HG02943 (cell line): ENCODE data around the gene GATAD2A.
"Not testable (repeated sequence)": the region's sequence is repeated elsewhere in the genome, so short reads cannot be mapped to it uniquely, and the experiment has no call there.

Experiments used
- ATAC-seq: cut with Tn5 transposase; IDR thresholded peaks from one replicate; pipeline ENCODE4 v1.9.1; 2021; ENCODE audit warnings: mild to moderate bottlenecking, low read depth, moderate library complexity; ENCODE audit not compliant: unreplicated experiment

GATAD2A gene

DNA sequence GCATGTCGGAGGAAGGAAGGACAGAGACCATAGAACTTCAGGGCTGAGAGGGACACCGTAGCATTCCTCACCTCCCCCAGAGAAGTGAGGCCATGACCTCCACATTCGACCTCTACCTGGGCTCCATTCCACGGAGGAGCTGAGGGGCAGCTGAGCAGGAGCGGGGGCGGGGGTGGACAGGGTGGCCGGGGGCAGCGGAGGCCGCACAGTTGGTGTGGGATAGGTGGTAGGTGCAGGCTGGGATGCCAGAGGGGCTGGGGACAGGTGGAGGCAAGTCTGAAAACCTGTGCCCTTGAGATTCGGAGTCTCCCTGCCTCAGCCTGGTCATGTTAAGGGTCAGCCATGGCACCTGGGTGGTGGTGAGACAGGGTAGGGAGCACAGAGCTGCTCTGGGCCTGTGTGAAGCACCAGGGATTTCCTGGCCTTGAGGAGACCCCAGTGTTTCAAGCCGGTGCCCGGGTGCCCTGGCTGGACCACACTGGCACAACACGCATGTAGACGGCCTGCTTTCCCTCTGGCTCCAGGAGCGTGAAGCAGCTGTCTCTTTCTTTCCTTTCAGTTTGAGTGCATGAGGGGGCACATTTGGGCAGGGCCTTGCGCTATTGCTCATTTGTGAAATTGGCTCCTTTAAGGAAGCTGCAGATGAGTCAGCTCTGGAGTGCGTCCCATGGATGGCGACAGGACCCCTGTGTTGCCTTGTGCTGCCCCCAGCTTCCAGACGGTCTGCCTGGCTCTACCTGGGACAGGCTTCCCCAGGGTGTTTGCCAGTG, 58.1 kb downstream of the GATAD2A start:
- ATAC-seq, result no peak

- no peak for ATAC-seq
These were observed 59.0 kb downstream of the GATAD2A start for GRCh38 chr19:19464339-19465098.

DNA sequence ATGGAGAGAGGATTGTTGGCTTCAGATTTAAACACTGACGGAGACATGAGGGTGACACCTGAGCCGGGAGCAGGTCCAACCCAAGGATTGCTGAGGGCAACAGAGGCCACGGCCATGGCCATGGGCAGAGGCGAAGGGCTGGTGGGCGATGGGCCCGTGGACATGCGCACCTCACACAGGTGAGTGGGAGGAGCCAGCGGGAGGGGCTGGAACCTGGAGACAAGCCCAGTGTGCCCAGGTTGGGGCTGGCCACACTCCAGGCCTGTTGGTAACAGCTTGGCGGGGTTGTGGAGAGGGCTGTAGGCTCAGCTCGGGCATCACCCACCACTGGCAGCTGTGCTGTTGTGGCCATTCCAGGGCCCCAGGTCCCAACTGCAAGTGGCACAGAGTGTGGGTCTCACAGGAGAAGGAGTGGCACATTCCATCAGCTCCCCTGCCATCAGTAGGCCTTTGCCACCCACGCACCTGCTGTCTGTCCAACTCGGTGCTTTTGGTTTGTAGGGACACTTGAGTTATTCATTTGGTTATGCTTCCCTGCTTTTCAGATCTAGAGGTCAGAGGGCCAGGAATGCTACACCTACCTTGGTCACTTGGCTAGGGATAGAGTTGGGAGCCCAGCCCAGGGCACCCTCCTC, 60.1 kb downstream of the GATAD2A start:
- ATAC-seq, result no peak

GRCh38 chr19:19466201-19466600, 60.7 kb downstream of the GATAD2A start:
- no peak for ATAC-seq

DNA sequence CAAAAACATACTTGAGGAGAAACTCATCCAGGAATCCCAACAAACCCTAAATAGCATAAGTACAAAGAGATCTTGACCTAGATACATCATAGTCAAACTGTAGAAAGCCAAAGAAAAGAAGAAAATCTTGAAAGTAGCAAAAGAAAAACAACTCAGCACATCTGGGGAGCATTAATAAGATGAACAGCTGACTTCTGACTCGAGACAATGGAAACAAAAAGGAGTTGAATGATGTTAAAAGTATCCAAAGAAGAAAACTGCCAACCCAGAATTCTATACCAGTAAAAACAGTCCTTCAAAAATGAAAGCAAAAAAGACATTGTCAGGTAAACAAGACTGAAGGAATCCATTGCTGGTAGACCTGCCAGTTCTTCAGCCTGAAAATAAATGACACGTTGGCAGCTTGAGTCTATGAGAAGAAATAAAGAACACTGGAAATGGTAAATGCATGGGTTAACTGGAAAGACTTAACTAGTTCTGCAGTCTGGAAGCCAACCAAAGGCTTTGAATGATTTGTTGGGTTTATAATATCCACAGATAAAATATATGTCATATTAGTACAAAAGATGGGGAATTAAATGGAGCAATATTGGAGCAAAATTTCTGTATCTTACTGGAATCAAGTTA, 63.1 kb downstream of the GATAD2A start:
- ATAC-seq, result no peak

- no peak for ATAC-seq
These were observed 65.1 kb downstream of the GATAD2A start for GRCh38 chr19:19470579-19470978.

DNA sequence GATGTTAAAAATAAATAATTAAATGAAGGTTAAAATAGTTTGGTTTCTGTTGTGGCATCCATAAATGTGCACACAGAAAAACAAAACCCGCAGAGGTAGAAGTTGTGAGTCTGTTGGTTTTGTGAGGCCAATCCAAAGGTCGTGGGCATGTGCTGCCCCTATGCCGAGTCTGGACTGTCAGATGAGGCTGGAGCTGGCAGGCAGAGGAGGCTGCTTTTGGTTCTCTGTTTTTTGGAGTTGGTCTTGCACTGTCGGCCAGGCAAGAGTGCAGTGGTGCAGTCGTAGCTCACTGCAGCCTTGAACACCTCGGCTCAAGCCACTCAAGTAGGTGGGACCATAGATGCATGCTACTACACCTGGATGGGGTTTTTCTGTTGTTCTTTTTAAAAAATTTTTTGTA, 66.2 kb downstream of the GATAD2A start:
- no peak for ATAC-seq

GRCh38 chr19:19472106-19472505, 66.6 kb downstream of the GATAD2A start:
- ATAC-seq, result not testable (repeated sequence)

DNA sequence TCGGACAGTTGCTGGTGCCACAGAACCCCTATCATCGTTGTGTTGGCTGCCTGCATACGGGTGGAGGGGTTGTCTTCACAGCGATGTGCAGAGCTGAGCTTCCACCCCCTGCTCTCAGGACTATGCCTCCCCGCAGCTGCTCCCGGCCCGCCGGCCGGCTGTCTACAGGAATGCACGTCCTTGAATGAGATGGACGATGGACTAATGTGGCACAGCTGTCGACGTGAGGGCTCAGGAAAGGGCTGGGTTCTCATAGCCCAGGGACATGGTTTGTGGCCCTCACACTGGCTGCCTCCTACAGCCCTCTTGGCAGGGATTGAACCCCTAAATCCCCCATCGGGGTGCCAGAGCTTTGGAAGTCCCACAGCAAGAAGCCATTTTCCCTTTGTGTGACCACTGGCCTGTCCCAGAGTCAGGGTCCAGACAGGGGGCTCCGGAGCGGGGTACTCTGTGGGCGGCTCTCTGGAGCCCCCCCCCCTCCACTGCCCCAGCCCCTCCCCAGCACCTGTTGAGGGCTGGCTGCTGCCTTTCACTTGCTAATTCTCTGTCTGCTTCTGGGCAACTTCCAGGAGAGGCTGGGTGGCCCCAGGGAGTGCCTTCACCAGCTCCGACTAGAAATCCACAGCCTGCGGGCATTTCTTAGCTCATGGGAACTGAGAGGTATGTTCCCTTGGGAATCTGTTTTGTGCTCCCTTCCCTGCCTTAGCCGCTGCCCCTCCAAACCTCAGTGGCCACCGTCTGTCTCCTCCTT, 69.7 kb downstream of the GATAD2A start:
- ATAC-seq, result no peak

DNA sequence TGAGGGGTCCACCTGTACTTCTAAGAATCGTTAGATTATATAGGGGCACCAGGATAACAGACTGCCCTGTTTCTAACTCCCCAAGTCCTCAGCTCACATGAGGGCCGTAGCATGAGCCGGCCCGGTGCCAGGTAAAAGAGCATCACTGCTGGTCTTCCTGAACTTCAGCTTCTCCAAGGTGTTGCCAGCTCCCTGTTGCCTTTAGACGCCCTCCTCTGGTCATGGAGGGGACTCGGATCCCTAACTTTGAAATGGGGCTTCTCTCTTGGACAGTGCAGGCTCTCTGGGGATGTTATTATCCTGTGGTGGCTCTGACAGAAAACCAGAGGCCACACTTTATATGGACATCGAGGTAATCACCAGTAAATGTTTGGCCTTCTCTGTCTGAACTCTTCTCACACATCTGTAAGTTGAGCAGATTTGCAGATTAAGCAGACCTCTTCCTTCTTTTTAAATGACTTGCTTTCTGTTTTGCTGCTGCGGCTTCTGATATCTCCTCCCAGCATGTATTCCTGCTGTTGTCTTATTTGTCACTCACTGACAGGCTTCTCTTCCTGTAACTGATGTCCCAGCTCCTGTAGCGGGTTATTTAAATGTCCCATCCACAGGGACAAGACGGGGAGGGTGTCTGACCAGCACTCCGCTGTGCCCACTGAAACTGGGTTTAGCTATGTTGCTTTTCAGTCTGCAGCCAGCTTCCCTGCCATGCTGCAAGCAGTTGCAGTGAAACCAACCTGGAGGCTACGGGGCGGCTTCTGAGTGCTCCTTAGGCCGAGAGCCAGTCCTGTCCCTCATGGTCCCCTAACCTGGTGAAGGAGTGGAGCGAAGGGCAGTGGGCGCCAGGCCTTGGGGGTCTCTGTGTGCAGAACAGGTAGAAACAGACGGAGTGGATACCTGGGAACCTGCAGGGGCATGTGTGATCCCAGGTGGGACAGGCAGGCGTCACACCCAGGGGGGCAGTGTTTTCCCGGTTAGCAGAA, 70.7 kb downstream of the GATAD2A start:
- no peak for ATAC-seq

DNA sequence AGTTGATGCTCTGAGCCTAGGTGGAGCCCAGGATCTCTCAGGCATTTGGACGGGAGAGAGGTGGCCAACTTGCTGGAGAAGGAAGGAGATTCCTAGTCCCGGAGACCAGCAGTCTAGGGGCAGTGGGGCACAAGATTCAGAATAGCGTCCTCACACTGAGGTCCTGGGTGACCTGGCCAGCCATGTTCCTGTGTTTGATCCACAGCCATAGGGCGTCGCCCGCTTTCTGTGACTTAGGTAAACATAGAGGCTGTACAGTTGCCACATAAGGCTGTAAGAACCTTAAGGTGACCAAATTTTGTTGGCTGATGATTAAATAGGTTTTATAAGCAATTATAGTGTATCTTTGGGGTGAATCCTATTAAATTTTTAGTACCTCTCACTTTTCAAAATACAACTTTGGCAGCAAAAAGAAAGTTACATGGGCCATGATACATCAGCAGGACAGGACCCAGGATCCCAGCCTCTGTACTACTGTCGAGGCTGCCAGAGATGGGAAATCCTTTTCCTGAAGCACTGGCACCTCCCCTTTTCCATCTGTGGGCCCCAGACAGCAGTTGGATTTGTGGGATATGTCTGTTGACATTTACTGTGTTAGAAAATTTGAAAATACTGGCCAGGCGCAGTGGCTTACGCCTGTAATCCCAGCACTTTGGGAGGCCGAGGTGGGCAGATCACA, 72.4 kb downstream of the GATAD2A start:
- no peak for ATAC-seq

DNA sequence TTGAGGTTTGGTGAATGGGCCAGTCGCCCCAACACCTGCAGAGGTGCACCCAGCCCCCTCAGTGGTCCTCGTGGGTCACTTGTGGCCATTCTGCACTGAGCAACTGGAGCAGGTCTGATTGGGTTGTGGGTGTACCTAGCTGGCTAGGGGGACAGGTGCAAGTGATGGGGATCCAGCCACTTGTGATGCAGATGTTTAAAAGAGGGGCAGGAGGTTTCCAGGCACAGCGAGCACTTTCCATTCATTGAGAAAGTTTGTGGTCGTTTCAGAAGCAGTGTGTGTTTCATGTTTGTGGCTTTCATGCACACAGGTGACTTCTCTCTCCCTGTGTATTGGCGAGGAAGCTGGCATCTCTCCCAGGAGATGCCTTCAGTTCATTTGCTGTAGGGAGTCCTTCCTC, 75.2 kb downstream of the GATAD2A start:
- no peak for ATAC-seq

DNA sequence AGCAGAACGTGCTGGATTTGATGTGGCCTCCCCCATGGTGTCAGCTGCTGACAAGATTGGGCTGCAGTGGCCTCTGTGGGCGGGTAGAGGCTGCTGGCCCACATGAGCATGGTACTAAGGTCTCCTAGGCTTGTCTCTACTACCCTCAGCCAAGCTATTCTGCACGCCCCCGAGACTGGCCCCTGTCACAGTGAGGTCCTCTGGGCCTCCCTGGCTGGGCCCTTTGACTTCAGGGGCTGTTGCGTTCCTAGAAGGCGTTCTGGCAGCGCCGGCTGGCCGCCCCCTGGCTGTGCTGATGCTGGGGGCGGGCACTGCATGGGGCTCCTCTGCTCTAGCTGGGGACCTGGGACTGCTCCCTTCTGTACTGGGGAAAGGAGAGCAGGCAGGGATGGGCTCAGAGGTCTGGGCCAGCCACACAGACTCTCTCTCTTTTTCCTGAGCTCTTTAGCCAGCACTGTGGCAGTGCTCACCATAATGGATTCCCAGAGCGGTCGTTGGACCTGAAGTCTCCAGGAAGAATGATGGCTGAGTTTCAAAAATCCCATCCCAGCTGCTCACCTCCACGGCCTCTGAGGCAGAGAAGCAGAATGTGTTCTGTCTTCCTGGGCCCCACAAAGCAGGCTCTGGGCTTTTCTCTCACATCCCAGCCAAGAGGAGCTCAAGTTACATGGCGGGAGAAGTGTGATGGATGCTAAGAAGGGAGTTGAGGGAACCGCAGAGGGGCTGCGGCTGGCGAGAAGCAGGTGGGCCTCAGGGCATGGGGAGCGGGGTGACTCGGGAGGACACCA, 77.5 kb downstream of the GATAD2A start:
- no peak for ATAC-seq

DNA sequence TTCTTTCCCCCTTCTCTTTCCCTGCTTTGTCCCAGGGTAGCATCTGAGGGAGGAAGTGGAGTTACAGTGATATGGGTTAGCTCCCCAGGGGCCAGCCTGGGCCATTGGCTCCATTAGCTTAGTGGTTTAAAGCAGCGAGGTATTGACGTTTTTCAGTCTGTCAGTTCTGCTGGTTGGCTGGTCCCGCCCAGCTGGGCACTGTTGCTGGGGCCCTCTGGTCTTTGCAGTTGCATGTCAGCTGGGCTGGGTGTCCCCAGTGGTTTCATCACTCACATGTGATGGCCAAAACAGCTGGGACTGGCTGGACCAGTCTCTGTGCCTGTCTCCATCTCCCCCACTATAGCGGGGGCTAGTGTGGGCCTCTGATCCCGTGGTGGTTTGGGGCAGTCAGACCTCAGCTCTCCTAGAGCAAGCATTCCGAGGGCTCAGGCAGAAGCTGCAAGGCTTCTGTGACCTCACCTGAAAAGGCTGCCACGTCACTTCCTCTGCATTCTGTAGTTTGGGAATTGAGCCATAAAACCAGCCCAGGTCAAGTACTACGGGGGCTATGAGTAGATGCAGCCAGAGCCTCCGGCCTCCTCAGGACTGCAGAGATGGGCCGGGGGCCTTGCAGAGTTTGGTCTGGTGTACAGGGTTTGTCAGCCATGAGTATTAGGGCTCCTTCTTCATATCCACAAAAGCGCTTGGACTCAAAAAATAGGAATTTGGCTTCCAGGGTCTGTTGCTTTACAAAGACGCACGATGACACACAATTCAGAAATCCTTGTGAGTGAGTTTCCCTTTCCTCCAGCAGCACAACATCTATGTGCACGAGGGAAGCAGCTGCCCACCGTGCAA, 79.9 kb downstream of the GATAD2A start:
- ATAC-seq, result no peak

DNA sequence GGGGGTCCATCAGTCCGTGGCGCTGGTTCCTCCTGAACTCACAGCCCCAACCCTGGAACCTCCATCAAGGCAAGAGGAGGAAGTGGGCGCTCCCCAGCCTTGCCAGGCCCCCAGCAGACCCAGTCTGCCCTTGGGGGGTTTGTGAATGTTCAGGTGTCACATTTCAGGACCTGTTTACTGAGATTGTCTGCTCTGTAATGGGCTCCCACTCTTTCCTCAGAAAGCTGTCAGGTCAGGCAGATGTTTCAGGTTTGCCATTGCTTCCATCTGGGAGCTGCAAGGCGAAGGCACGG, 80.5 kb downstream of the GATAD2A start:
- no peak for ATAC-seq

GRCh38 chr19:19486343-19487076, 81.0 kb downstream of the GATAD2A start:
- no peak for ATAC-seq
